ENCODE data around the gene MMP23B. TPM values are rescaled to one million over a fixed set of nuclear protein-coding genes. Genes with fewer than 3 reads are reported as not detected.

Gene MMP23B
- total RNA-seq, 2 experiments from 2014 or later = 0.64 to 0.99 TPM

GRCh38 chr1:1605724-1606123, 26.2 kb upstream of the MMP23B start:
- intact Hi-C loops (cut with micrococcal nuclease) = no loop called here
- H3K4me1 Mint-ChIP-seq (ENCODE audit: low read depth) = peaks cover 14% of the 10 kb centered on the region

GRCh38 chr1:1606232-1606631, 25.7 kb upstream of the MMP23B start:
- CTCF ChIA-PET = interaction anchor here (0.6 to 0.8 kb wide), 2 partner anchors 14 to 664 kb away, joined by 4 read pairs; no protein-coding TSS in a partner anchor
- intact Hi-C loops (cut with micrococcal nuclease) = no loop called here
- Mint-ChIP-seq H3K27ac (no peak overlapping the region), H3K27me3 (ENCODE audit: low read depth) (no peaks in the 10 kb centered on the region), H3K9me3 (no peaks in the 10 kb centered on the region), H3K36me3 (ENCODE audit: low read depth) (no peaks in the 10 kb centered on the region), H3K4me3 (no peak overlapping the region), H3K4me1 (ENCODE audit: low read depth) (peaks cover 14% of the 10 kb centered on the region)
- DNase-seq = no peak

More at GRCh38 chr1:1605724-1606123, 26.2 kb upstream of the MMP23B start:
- Mint-ChIP-seq H3K27me3 (ENCODE audit: low read depth) (no peaks in the 10 kb centered on the region), H3K27ac (no peak overlapping the region), H3K4me3 (no peak overlapping the region), H3K36me3 (ENCODE audit: low read depth) (no peaks in the 10 kb centered on the region), H3K9me3 (no peaks in the 10 kb centered on the region)
- DNase-seq = no peak
- CTCF ChIA-PET = no interaction called here

GRCh38 chr1:1609822-1610485, 22.0 kb upstream of the MMP23B start:
- Mint-ChIP-seq H3K9me3 (no peaks in the 10 kb centered on the region), H3K27ac (no peak overlapping the region), H3K27me3 (ENCODE audit: low read depth) (no peaks in the 10 kb centered on the region), H3K4me1 (ENCODE audit: low read depth) (peaks cover 28% of the 10 kb centered on the region), H3K4me3 (no peak overlapping the region), H3K36me3 (ENCODE audit: low read depth) (peaks cover 5% of the 10 kb centered on the region)
- CTCF ChIA-PET = no interaction called here
- intact Hi-C loops (cut with micrococcal nuclease) = no loop called here
- no peak for DNase-seq

GRCh38 chr1:1610796-1611195, 21.2 kb upstream of the MMP23B start:
- CTCF ChIA-PET = no interaction called here
- no peak overlapping the region for H3K27ac Mint-ChIP-seq
- no peak overlapping the region for H3K4me3 Mint-ChIP-seq
- peaks cover 28% of the 10 kb centered on the region for H3K4me1 Mint-ChIP-seq (ENCODE audit: low read depth)
- DNase-seq = no peak
- intact Hi-C loops (cut with micrococcal nuclease) = no loop called here
- peaks cover 5% of the 10 kb centered on the region for H3K36me3 Mint-ChIP-seq (ENCODE audit: low read depth)
- no peaks in the 10 kb centered on the region for H3K27me3 Mint-ChIP-seq (ENCODE audit: low read depth)
- no peaks in the 10 kb centered on the region for H3K9me3 Mint-ChIP-seq

- Mint-ChIP-seq H3K4me1 (ENCODE audit: low read depth) (peaks cover 29% of the 10 kb centered on the region), H3K36me3 (ENCODE audit: low read depth) (peaks cover 5% of the 10 kb centered on the region), H3K4me3 (no peak overlapping the region), H3K27ac (no peak overlapping the region), H3K9me3 (no peaks in the 10 kb centered on the region), H3K27me3 (ENCODE audit: low read depth) (no peaks in the 10 kb centered on the region)
- intact Hi-C loops (cut with micrococcal nuclease) = no loop called here
- CTCF ChIA-PET = no interaction called here
- DNase-seq = no peak
These were observed 19.9 kb upstream of the MMP23B start for GRCh38 chr1:1612104-1612400.

GRCh38 chr1:1613509-1614082, 18.4 kb upstream of the MMP23B start:
- peak overlapping the region; percentile 85 for H3K27ac Mint-ChIP-seq
- no peak for DNase-seq

GRCh38 chr1:1614204-1614953, 17.6 kb upstream of the MMP23B start:
- peaks cover 24% of the 10 kb centered on the region for H3K4me1 Mint-ChIP-seq (ENCODE audit: low read depth)
- DNase-seq = peak; percentile 58
- intact Hi-C loops (cut with micrococcal nuclease) = loop anchor here (2.0 kb wide), 1 partner anchor 14 kb away; no protein-coding TSS in a partner anchor
- no peaks in the 10 kb centered on the region for H3K27me3 Mint-ChIP-seq (ENCODE audit: low read depth)
- no peaks in the 10 kb centered on the region for H3K9me3 Mint-ChIP-seq
- peak overlapping the region; percentile 85 for H3K27ac Mint-ChIP-seq
- H3K4me3 Mint-ChIP-seq = peak overlapping the region; percentile 90
- peaks cover 5% of the 10 kb centered on the region for H3K36me3 Mint-ChIP-seq (ENCODE audit: low read depth)
- CTCF ChIA-PET = interaction anchor here (0.5 to 1.2 kb wide), 5 partner anchors 11 to 200 kb away, joined by 3 to 5 read pairs (median 3); no protein-coding TSS in a partner anchor

More at GRCh38 chr1:1613509-1614082, 18.4 kb upstream of the MMP23B start:
- intact Hi-C loops (cut with micrococcal nuclease) = loop anchor here (2.0 kb wide), 1 partner anchor 15 kb away; no protein-coding TSS in a partner anchor
- Mint-ChIP-seq H3K4me1 (ENCODE audit: low read depth) (peaks cover 24% of the 10 kb centered on the region), H3K9me3 (no peaks in the 10 kb centered on the region), H3K36me3 (ENCODE audit: low read depth) (peaks cover 5% of the 10 kb centered on the region), H3K27me3 (ENCODE audit: low read depth) (no peaks in the 10 kb centered on the region), H3K4me3 (peak overlapping the region; percentile 90)
- CTCF ChIA-PET = interaction anchor here (0.8 to 1.2 kb wide), 3 partner anchors 10 to 65 kb away, joined by 3 to 5 read pairs (median 3); no protein-coding TSS in a partner anchor

GRCh38 chr1:1614954-1615255, 17.1 kb upstream of the MMP23B start:
- Mint-ChIP-seq H3K27ac (peak overlapping the region; percentile 85), H3K4me3 (peak overlapping the region; percentile 90), H3K27me3 (ENCODE audit: low read depth) (no peaks in the 10 kb centered on the region), H3K36me3 (ENCODE audit: low read depth) (peaks cover 5% of the 10 kb centered on the region), H3K4me1 (ENCODE audit: low read depth) (peaks cover 24% of the 10 kb centered on the region), H3K9me3 (no peaks in the 10 kb centered on the region)
- CTCF ChIA-PET = interaction anchor here (0.5 to 1.1 kb wide), 2 partner anchors 111 to 200 kb away, joined by 3 read pairs; no protein-coding TSS in a partner anchor
- DNase-seq = no peak
- intact Hi-C loops (cut with micrococcal nuclease) = loop anchor here (1.0 to 2.0 kb wide), 4 partner anchors 14 to 240 kb away; partner anchors contain the start of genes AURKAIP1, CDK11B and SSU72

- Mint-ChIP-seq H3K4me1 (ENCODE audit: low read depth) (peaks cover 24% of the 10 kb centered on the region), H3K36me3 (ENCODE audit: low read depth) (peaks cover 5% of the 10 kb centered on the region), H3K27ac (peak within 1 kb of the TSS; percentile 85), H3K27me3 (ENCODE audit: low read depth) (no peaks in the 10 kb centered on the region), H3K9me3 (no peaks in the 10 kb centered on the region), H3K4me3 (peak within 1 kb of the TSS; percentile 90)
- intact Hi-C loops (cut with micrococcal nuclease) = loop anchor here (1.0 to 2.0 kb wide), 4 partner anchors 13 to 240 kb away; partner anchors contain the start of genes AURKAIP1, CDK11B and SSU72
- CTCF ChIA-PET = interaction anchor here (1.1 kb wide), 1 partner anchor 111 kb away, joined by 3 read pairs; no protein-coding TSS in a partner anchor
- peak; percentile 95 for DNase-seq
These were observed 16.5 kb upstream of the MMP23B start, which contains the start of gene MIB2 for GRCh38 chr1:1615256-1616044. TSS of gene MIB2 (plus strand) at chr1:1615500. CDS start at chr1:1623453, 7,953 bp downstream.

GRCh38 chr1:1616045-1616790, 15.8 kb upstream of the MMP23B start:
- intact Hi-C loops (cut with micrococcal nuclease) = no loop called here
- DNase-seq = no peak
- H3K36me3 Mint-ChIP-seq (ENCODE audit: low read depth) = peaks cover 5% of the 10 kb centered on the region
- peak overlapping the region; percentile 73 for H3K4me3 Mint-ChIP-seq
- H3K27me3 Mint-ChIP-seq (ENCODE audit: low read depth) = no peaks in the 10 kb centered on the region
- peaks cover 24% of the 10 kb centered on the region for H3K4me1 Mint-ChIP-seq (ENCODE audit: low read depth)
- H3K27ac Mint-ChIP-seq = peak overlapping the region; percentile 75
- H3K9me3 Mint-ChIP-seq = no peaks in the 10 kb centered on the region
- CTCF ChIA-PET = no interaction called here

GRCh38 chr1:1616838-1617237, 15.1 kb upstream of the MMP23B start:
- Mint-ChIP-seq H3K27me3 (ENCODE audit: low read depth) (no peaks in the 10 kb centered on the region), H3K4me3 (peak overlapping the region; percentile 73), H3K9me3 (no peaks in the 10 kb centered on the region), H3K36me3 (ENCODE audit: low read depth) (peaks cover 5% of the 10 kb centered on the region), H3K27ac (peak overlapping the region; percentile 13), H3K4me1 (ENCODE audit: low read depth) (peaks cover 24% of the 10 kb centered on the region)
- CTCF ChIA-PET = interaction anchor here (1.7 kb wide), 1 partner anchor 12 kb away, joined by 4 read pairs; no protein-coding TSS in a partner anchor
- intact Hi-C loops (cut with micrococcal nuclease) = no loop called here
- no peak for DNase-seq
